ENCODE measurements around the gene LST1. TPM values are rescaled to one million over a fixed set of nuclear protein-coding genes. Genes with fewer than 3 reads are reported as not detected.

Gene LST1
- total and polyA plus RNA-seq, 2 of the 4 experiments (the other 2 are of a cell fraction) = not detected

DNA sequence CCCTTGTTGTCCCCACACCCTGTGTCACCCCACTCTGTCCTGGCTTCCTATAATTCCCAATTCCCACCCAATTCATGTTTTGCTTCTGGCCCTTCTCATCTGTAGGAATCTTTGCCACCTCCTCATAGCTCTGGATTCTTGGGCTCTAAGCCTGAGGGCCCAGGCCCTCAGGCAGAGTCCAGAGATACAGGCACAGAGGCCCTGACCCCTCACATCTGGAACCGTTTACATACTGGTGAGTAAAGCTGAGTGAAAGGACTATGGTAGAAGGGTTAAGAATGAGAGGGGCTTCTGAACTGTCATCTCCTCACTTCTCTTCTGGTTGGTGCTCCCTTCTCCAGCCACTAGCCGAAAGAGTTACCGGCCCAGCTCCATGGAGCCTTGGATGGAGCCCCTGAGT is 48.1 kb downstream of the LST1 start:
- H3K9me3 ChIP-seq (ENCODE audit: control insufficient read depth, insufficient read depth, low read length) = no peaks in the 10 kb centered on the region
- in situ Hi-C loops (cut with MboI; ENCODE audit: low sequenced_read_pairs) (no loop called here), dilution Hi-C loops (cut with HindIII; ENCODE audit: low sequenced_read_pairs, unreplicated experiment) (no loop called here), intact Hi-C loops (cut with micrococcal nuclease) (no loop called here)
- H2BK15ac ChIP-seq (ENCODE audit: low read depth, low read length) = no peak overlapping the region
- DNase-seq = peak; percentile 20
- H2BK5ac ChIP-seq (ENCODE audit: low read depth, low read length, poor library complexity, severe bottlenecking) = no peak overlapping the region
- H4K8ac ChIP-seq (ENCODE audit: low read depth in 2 of 2, low read length in 2 of 2) = no peak overlapping the region
- POLR2A ChIA-PET (ENCODE audit: unreplicated experiment) = interaction anchor here (0.9 kb wide), 1 partner anchor 29 kb away, joined by 3 read pairs; no protein-coding TSS in a partner anchor
- peak; percentile 24 for ATAC-seq (ENCODE audit: low read depth)
- no peaks in the 10 kb centered on the region for H3K4me1 ChIP-seq (ENCODE audit: control insufficient read depth, insufficient read depth, low read length)
- H3K23ac ChIP-seq (ENCODE audit: low read depth, low read length) = no peak overlapping the region
- no peak overlapping the region for H2AK9ac ChIP-seq (replicated peaks; ENCODE audit: low read depth, low read length, poor library complexity)
- no peak overlapping the region for H4K91ac ChIP-seq (ENCODE audit: insufficient read depth, low read depth, low read length)
- no peak overlapping the region for H3K4me2 ChIP-seq (ENCODE audit: low read depth, low read length)
- no CpG with 5 or more reads among the region's 3 CpGs for WGBS, 2 experiments (ENCODE audit: extremely low coverage in 2 of 2, insufficient read length in 1 of 2)
- H2BK20ac ChIP-seq (ENCODE audit: low read depth, low read length) = no peak overlapping the region
- H3K27me3 ChIP-seq (ENCODE audit: control insufficient read depth, insufficient read depth, low read length) = no peaks in the 10 kb centered on the region
- no peak overlapping the region for H2AFZ ChIP-seq (replicated peaks; ENCODE audit: low read length, poor library complexity)
- H3K9me1 ChIP-seq (ENCODE audit: insufficient read depth, low read length) = no peaks in the 10 kb centered on the region
- no peak overlapping the region for H2BK120ac ChIP-seq (ENCODE audit: low read depth, low read length)
- no peak overlapping the region for H3K14ac ChIP-seq (replicated peaks; ENCODE audit: low read depth, low read length)
- no peak overlapping the region for H3K27ac ChIP-seq (ENCODE audit: insufficient read depth, low read length)
- CTCF ChIA-PET = no interaction called here
- peaks cover 85% of the 10 kb centered on the region for H3K36me3 ChIP-seq (ENCODE audit: control insufficient read depth, insufficient read depth, low read length)
- H3K4me3 ChIP-seq (ENCODE audit: insufficient read depth, low read depth, low read length) = no peak overlapping the region
- H2AK5ac ChIP-seq (ENCODE audit: low read depth, low read length) = no peak overlapping the region
- H3K4ac ChIP-seq (ENCODE audit: low read depth, low read length) = no peak overlapping the region
- BruUV-seq (replicated peaks) = no TSS peak
- H4K20me1 ChIP-seq (ENCODE audit: insufficient read depth, low read length) = peaks cover 24% of the 10 kb centered on the region
- H3K18ac ChIP-seq (ENCODE audit: low read depth, low read length) = no peak overlapping the region
- no peak overlapping the region for H3K9ac ChIP-seq (ENCODE audit: low read depth, low read length)
- TF ChIP-seq, protein P1, sequence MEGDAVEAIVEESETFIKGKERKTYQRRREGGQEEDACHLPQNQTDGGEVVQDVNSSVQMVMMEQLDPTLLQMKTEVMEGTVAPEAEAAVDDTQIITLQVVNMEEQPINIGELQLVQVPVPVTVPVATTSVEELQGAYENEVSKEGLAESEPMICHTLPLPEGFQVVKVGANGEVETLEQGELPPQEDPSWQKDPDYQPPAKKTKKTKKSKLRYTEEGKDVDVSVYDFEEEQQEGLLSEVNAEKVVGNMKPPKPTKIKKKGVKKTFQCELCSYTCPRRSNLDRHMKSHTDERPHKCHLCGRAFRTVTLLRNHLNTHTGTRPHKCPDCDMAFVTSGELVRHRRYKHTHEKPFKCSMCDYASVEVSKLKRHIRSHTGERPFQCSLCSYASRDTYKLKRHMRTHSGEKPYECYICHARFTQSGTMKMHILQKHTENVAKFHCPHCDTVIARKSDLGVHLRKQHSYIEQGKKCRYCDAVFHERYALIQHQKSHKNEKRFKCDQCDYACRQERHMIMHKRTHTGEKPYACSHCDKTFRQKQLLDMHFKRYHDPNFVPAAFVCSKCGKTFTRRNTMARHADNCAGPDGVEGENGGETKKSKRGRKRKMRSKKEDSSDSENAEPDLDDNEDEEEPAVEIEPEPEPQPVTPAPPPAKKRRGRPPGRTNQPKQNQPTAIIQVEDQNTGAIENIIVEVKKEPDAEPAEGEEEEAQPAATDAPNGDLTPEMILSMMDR (conservative IDR thresholded peaks at IDR 0.05; ENCODE audit: low read depth, low read length) = no peak
- no peak for TF ChIP-seq BHLHE40 (IDR thresholded peaks at IDR 0.05; ENCODE audit: low read depth, low read length)
- TF ChIP-seq, protein P2, sequence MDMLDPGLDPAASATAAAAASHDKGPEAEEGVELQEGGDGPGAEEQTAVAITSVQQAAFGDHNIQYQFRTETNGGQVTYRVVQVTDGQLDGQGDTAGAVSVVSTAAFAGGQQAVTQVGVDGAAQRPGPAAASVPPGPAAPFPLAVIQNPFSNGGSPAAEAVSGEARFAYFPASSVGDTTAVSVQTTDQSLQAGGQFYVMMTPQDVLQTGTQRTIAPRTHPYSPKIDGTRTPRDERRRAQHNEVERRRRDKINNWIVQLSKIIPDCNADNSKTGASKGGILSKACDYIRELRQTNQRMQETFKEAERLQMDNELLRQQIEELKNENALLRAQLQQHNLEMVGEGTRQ (IDR thresholded peaks at IDR 0.05; ENCODE audit: low read depth, low read length) = no peak
- TF ChIP-seq ELK1 (IDR thresholded peaks at IDR 0.05; ENCODE audit: borderline replicate concordance, low read depth, low read length) = no peak
- TF ChIP-seq MAFK (IDR thresholded peaks at IDR 0.05; ENCODE audit: low read depth, low read length) = no peak
- no peak for TF ChIP-seq NFE2L2 (IDR thresholded peaks at IDR 0.05; ENCODE audit: low read depth, low read length)
- TF ChIP-seq CEBPB (IDR thresholded peaks at IDR 0.05; ENCODE audit: low read depth, low read length) = no peak
- no peak for TF ChIP-seq CHD1 (IDR thresholded peaks at IDR 0.05; ENCODE audit: low read depth, low read length)
- TF ChIP-seq RCOR1 (IDR thresholded peaks at IDR 0.05; ENCODE audit: insufficient replicate concordance, low read length) = no peak
- no peak for TF ChIP-seq FOS (IDR thresholded peaks at IDR 0.05; ENCODE audit: low read depth, low read length)
- no peak for TF ChIP-seq MAZ (IDR thresholded peaks at IDR 0.05; ENCODE audit: borderline replicate concordance, low read depth, low read length)
- TF ChIP-seq POLR2A (IDR thresholded peaks at IDR 0.05; ENCODE audit: low read depth, low read length) = no peak
- no peak for TF ChIP-seq SMC3 (IDR thresholded peaks at IDR 0.05; ENCODE audit: low read depth, low read length)
- no peak for TF ChIP-seq RAD21 (IDR thresholded peaks at IDR 0.05; ENCODE audit: low read length)
- no peak for TF ChIP-seq RFX5 (IDR thresholded peaks at IDR 0.05; ENCODE audit: low read depth, low read length)
- no peak for TF ChIP-seq MXI1 (IDR thresholded peaks at IDR 0.05; ENCODE audit: borderline replicate concordance, low read depth, low read length)
- no peak overlapping the region for H4K5ac ChIP-seq (ENCODE audit: low read depth, low read length)
- no peak overlapping the region for H3K56ac ChIP-seq (ENCODE audit: extremely low read depth, insufficient read depth, low read length)
- peaks cover 31 to 44% of the 10 kb centered on the region in 2 experiments for H3K79me1 ChIP-seq (ENCODE audit: low read depth in 1 of 2, low read length in 2 of 2)
